Endothelial cell of umbilical vein (primary cell): ENCODE data around the gene PLA2G4B. TPM values are rescaled to one million over a fixed set of nuclear protein-coding genes. Genes with fewer than 3 reads are reported as not detected.

ENCODE experiments used
- BruUV-seq: library from RNA; stranded (reverse); fragments of 400-500 nt; replicated peaks from 2 replicates; lab custom pipeline; 2021; lab: Mats Ljungman, UMichigan
- CTCF ChIA-PET: fragments of 300-600, 350-600 bp; sonication (Branson Sonifier 250); formaldehyde crosslinking; loops from one replicate; lab custom pipeline; 2021; ENCODE audit warnings: antibody characterized with exemption, inconsistent platforms; lab: Charles Lee
- POLR2A ChIA-PET: fragments of 300-600, 350-600 bp; sonication (Branson Sonifier 250); formaldehyde crosslinking; loops from one replicate; lab custom pipeline; 2021; ENCODE audit warnings: antibody characterized with exemption, inconsistent platforms; lab: Charles Lee
- DNase-seq: peaks from one replicate; pipeline ENCODE4 v3.0.0-alpha.2; 2011; ENCODE audit warnings: low read depth, low spot score
- FAIRE-seq: peaks from 2 replicates; lab custom pipeline; 2011; peaks lifted over from hg19 to GRCh38; lab: Jason Lieb, UNC
- H2AFZ ChIP-seq: 2 replicates; pipeline ENCODE4 v1.6.0; 2012; ENCODE audit warnings: low read depth, low read length, control low read depth, inconsistent platforms
- H3K27ac ChIP-seq: 2 replicates; pipeline ENCODE4 v1.5.1; 2011; ENCODE audit warnings: low read depth, mild to moderate bottlenecking, control low read depth, low read length, moderate library complexity; ENCODE audit not compliant: insufficient read depth
- H3K27me3 ChIP-seq, 2 experiments: 2 replicates each; pipeline versions ENCODE4 v1.6.0 to v1.6.1; 2011; ENCODE audit warnings: low read length in 2 of 2, mixed read lengths in 1 of 2; ENCODE audit not compliant: control insufficient read depth in 2 of 2, insufficient read depth in 2 of 2
- H3K36me3 ChIP-seq, 2 experiments: 2 replicates in 1 of 2; 3 replicates in 1 of 2; pipeline ENCODE4 v1.5.1; 2011; ENCODE audit warnings: low read length in 2 of 2, mild to moderate bottlenecking in 1 of 2, moderate library complexity in 1 of 2; ENCODE audit not compliant: control insufficient read depth in 2 of 2, insufficient read depth in 2 of 2; ENCODE audit errors: extremely low read depth in 1 of 2
- H3K4me1 ChIP-seq: 3 replicates; pipeline ENCODE4 v1.5.1; 2011; ENCODE audit warnings: mild to moderate bottlenecking, low read length; ENCODE audit not compliant: control insufficient read depth, insufficient read depth; ENCODE audit errors: extremely low read depth
- H3K4me2 ChIP-seq: 2 replicates; pipeline ENCODE4 v1.6.1; 2011; ENCODE audit warnings: low read length, control low read depth, mixed read lengths; ENCODE audit not compliant: insufficient read depth
- H3K4me3 ChIP-seq, 3 experiments: fragments of 200-600 bp in 1 of 3; sonication (generic), shearing (Covaris generic) in 1 of 3; replicated peaks in 1 of 3; 2 replicates each; pipeline ENCODE4 v1.5.1; 2011 to 2016; ENCODE audit warnings: control low read depth in 3 of 3, low read length in 3 of 3, mild to moderate bottlenecking in 2 of 3, inconsistent platforms in 1 of 3, low read depth in 1 of 3, moderate library complexity in 1 of 3; ENCODE audit not compliant: insufficient read depth in 1 of 3
- H3K79me2 ChIP-seq: 2 replicates; pipeline ENCODE4 v1.6.0; 2012; ENCODE audit warnings: low read length, inconsistent platforms; ENCODE audit not compliant: control insufficient read depth, insufficient read depth
- H3K9ac ChIP-seq: replicated peaks from 2 replicates; pipeline ENCODE3; 2011; ENCODE audit warnings: low read length, control low read depth; ENCODE audit not compliant: insufficient read depth; ENCODE audit errors: extremely low read depth
- H3K9me1 ChIP-seq: replicated peaks from 3 replicates; pipeline ENCODE4 v1.6.0; 2011; ENCODE audit warnings: mild to moderate bottlenecking, low read length; ENCODE audit not compliant: control insufficient read depth, insufficient read depth; ENCODE audit errors: extremely low read depth
- H3K9me3 ChIP-seq: replicated peaks from 2 replicates; pipeline ENCODE4 v1.5.1; 2012; ENCODE audit warnings: low read length, inconsistent platforms; ENCODE audit not compliant: control insufficient read depth, insufficient read depth
- H4K20me1 ChIP-seq: replicated peaks from 2 replicates; pipeline ENCODE3; 2011; ENCODE audit warnings: mild to moderate bottlenecking, low read length; ENCODE audit not compliant: control insufficient read depth, insufficient read depth; ENCODE audit errors: extremely low read depth
- CTCF ChIP-seq, 2 donors: IDR thresholded peaks; 1 replicate in 1 of 2; 2 replicates in 1 of 2; pipeline ENCODE4 v1.5.1; 2011; ENCODE audit warnings: low read length in 2 of 2, mild to moderate bottlenecking in 2 of 2, moderate library complexity in 2 of 2, control low read depth in 1 of 2, inconsistent platforms in 1 of 2, low read depth in 1 of 2; ENCODE audit not compliant: insufficient read depth in 1 of 2; ENCODE audit errors: extremely low read depth in 1 of 2
- EZH2 ChIP-seq: IDR thresholded peaks from 2 replicates; pipeline ENCODE4 v1.6.1; 2012; ENCODE audit warnings: borderline replicate concordance, low read depth, mild to moderate bottlenecking, moderate library complexity, low read length, inconsistent platforms; ENCODE audit not compliant: severe bottlenecking
- FOS ChIP-seq: IDR thresholded peaks from 2 replicates; pipeline ENCODE4 v1.6.1; 2011; ENCODE audit warnings: mild to moderate bottlenecking, low read length, moderate library complexity, borderline replicate concordance; ENCODE audit not compliant: insufficient read depth
- GATA2 ChIP-seq: IDR thresholded peaks from 2 replicates; pipeline ENCODE4 v1.7.0; 2011; ENCODE audit warnings: low read depth, mild to moderate bottlenecking, moderate library complexity, mixed read lengths, low read length; ENCODE audit not compliant: insufficient read length, insufficient read depth
- JUN ChIP-seq: IDR thresholded peaks from 2 replicates; pipeline ENCODE4 v1.6.1; 2011; ENCODE audit warnings: borderline replicate concordance, low read depth; ENCODE audit not compliant: insufficient read length, insufficient read depth
- MAX ChIP-seq: IDR thresholded peaks from 2 replicates; pipeline ENCODE4 v1.6.1; 2011; ENCODE audit not compliant: insufficient read depth, insufficient read length
- MYC ChIP-seq: IDR thresholded peaks from one replicate; pipeline ENCODE4 v1.6.1; 2011; ENCODE audit warnings: mild to moderate bottlenecking, low read depth, low read length
- POLR2A ChIP-seq: IDR thresholded peaks from 2 replicates; pipeline ENCODE4 v1.6.1; 2012; ENCODE audit warnings: low read depth, mild to moderate bottlenecking, control low read depth, low read length
- POLR2AphosphoS5 ChIP-seq: IDR thresholded peaks from 2 replicates; pipeline ENCODE4 v1.6.1; 2012; ENCODE audit warnings: low read depth, mild to moderate bottlenecking, control low read depth, low read length, moderate library complexity; ENCODE audit not compliant: insufficient read depth
- dilution Hi-C: fragments of 300-500 bp; cut with MboI; formaldehyde crosslinking; loops from one replicate; pipeline ENCODE4 v1.15.0; 2019; ENCODE audit warnings: low sequenced_read_pairs; ENCODE audit not compliant: extremely low pct_ligation_motif_present
- intact Hi-C: fragments of 100-400 bp; cut with micrococcal nuclease; formaldehyde crosslinking; loops from one replicate; pipeline ENCODE4 v1.10.0; 2022
- polyA plus RNA-seq, 4 experiments: library from polyadenylated mRNA; depleted of rRNA in 3 of 4; stranded (reverse) in 3 of 4; unstranded in 1 of 4; fragments of >200 nt; gene quantifications; 2 replicates each; pipeline versions ENCODE4 v1.2.1 to v1.2.3, GENCODE V29; 2011 to 2012; ENCODE audit warnings: missing spikeins in 1 of 4
- total RNA-seq: library from RNA; stranded (reverse); gene quantifications from 2 replicates; pipeline ENCODE4 v1.2.3, GENCODE V29; 2021

Gene PLA2G4B
- total and polyA plus RNA-seq, 2 donors (not counting 3 experiments of a cell fraction or from before 2014, with no cell fraction given): 4.0 to 7.9 TPM

GRCh38 chr15:41821831-41822230, 16.8 kb upstream of the PLA2G4B start:
- no peak overlapping the region for H3K4me3 ChIP-seq
- H3K27ac ChIP-seq: no peak overlapping the region
- H3K79me2 ChIP-seq: no peaks in the 10 kb centered on the region
- no peaks in the 10 kb centered on the region for H3K9me1 ChIP-seq
- TF ChIP-seq FOS (no peak), MAX (no peak), EZH2 (no peak), POLR2AphosphoS5 (no peak), GATA2 (no peak), MYC (no peak), JUN (no peak), POLR2A (no peak), CTCF (IDR thresholded peaks at IDR 0.05; ENCODE audit: extremely low read depth in 1 of 2, insufficient read depth in 1 of 2, low read depth in 1 of 2, low read length in 2 of 2) (no peak)
- ChIA-PET POLR2A (interaction anchor here (0.7 kb wide), 1 partner anchor 337 kb away, joined by 7 read pairs; no protein-coding TSS in a partner anchor), CTCF (interaction anchor here (1.2 to 1.3 kb wide), 2 partner anchors 10 to 218 kb away, joined by 5 to 6 read pairs; no protein-coding TSS in a partner anchor)
- no peaks in the 10 kb centered on the region for H3K4me1 ChIP-seq
- BruUV-seq: no TSS peak
- no peak overlapping the region for H3K4me2 ChIP-seq
- H3K9me3 ChIP-seq: no peaks in the 10 kb centered on the region
- intact Hi-C loops (no loop called here), dilution Hi-C loops (no loop called here)
- FAIRE-seq (no peak), DNase-seq (no peak)
- no peaks in the 10 kb centered on the region for H3K27me3 ChIP-seq
- H4K20me1 ChIP-seq: no peaks in the 10 kb centered on the region
- no peak overlapping the region for H3K9ac ChIP-seq
- H2AFZ ChIP-seq: no peak overlapping the region
- H3K36me3 ChIP-seq: peaks cover 12 to 50% of the 10 kb centered on the region in 2 experiments
